Loucy (cell line): ENCODE data around the gene MTMR2.
A peak's percentile ranks its signal among the peaks of the same experiment; 100 is the strongest.

Experiments
- CTCF ChIP-seq: fragments of 200-600 bp; sonication (generic); conservative IDR thresholded peaks from 2 replicates; pipeline ENCODE4 v1.5.1; 2014; ENCODE audit warnings: mild to moderate bottlenecking, antibody characterized with exemption, low read length
- EZH2phosphoT487 ChIP-seq: fragments of 200-600 bp; IDR thresholded peaks from 2 replicates; pipeline ENCODE4 v1.6.1; 2018; ENCODE audit warnings: antibody characterized with exemption, mild to moderate bottlenecking, moderate library complexity, borderline replicate concordance

- peak; percentile 97 for TF ChIP-seq CTCF
- TF ChIP-seq EZH2phosphoT487, result no peak
Observed at GRCh38 chr11:95835768-95836488, 88.0 kb downstream of the MTMR2 start.
